Pancreas (tissue), 10 donors: Measurements from ENCODE around the gene CAPN12. TPM values are rescaled to one million over a fixed set of nuclear protein-coding genes. Genes with fewer than 3 reads are reported as not detected.

Source experiments
- ATAC-seq, 4 donors: fragments of 200-7000 bp; cut with Tn5 transposase; one replicate each; pipeline versions ENCODE4 v1.8.0 to v1.9.1; 2020; ENCODE audit warnings: mild to moderate bottlenecking in 4 of 4, moderate library complexity in 4 of 4
- DNase-seq, 6 donors: peaks; one replicate each; pipeline ENCODE4 v3.0.0-alpha.2; 2020
- FAIRE-seq: peaks from 2 replicates; lab custom pipeline; 2012; peaks lifted over from hg19 to GRCh38; lab: Jason Lieb, UNC
- H3K27ac ChIP-seq, 4 donors: fragments of 200-600 bp; sonication (generic); 1 replicate in 3 of 4; 2 replicates in 1 of 4; pipeline versions ENCODE4 v1.5.0 to v1.8.0; 2020
- H3K27me3 ChIP-seq, 4 donors: fragments of 200-600 bp; one replicate each; pipeline ENCODE4 v1.8.0; 2021
- H3K36me3 ChIP-seq, 3 donors: fragments of 200-600 bp; sonication (generic) in 1 of 3; one replicate each; pipeline versions ENCODE4 v1.5.0 to v1.8.0; 2020 to 2021
- H3K4me1 ChIP-seq, 3 donors: fragments of 200-600 bp; one replicate each; pipeline ENCODE4 v1.8.0; 2021
- H3K4me3 ChIP-seq, 4 donors: fragments of 200-600 bp; sonication (generic) in 2 of 4; one replicate each; pipeline versions ENCODE4 v1.5.0 to v1.8.0; 2020 to 2021
- H3K9me3 ChIP-seq, 4 donors: fragments of 200-600 bp; one replicate each; pipeline ENCODE4 v1.8.0; 2021
- WGBS, 2 donors: extraction: QIAGEN DNeasy Blood & Tissue Kit; methylation state at CpG; one replicate each; pipeline ENCODE4 v1.1.7; 2013; 5-methylcytosine and 5-hydroxymethylcytosine counted together
- intact Hi-C, 3 donors: fragments of 100-400 bp; cut with DNase I; formaldehyde crosslinking; loops; one replicate each; pipeline versions ENCODE4 v1.11.1 to v1.14.2; 2022
- polyA plus RNA-seq, 2 donors: library from polyadenylated mRNA; stranded (reverse); fragments of 200-250 nt; gene quantifications; one replicate each; pipeline ENCODE4 v1.2.3, GENCODE V29; 2013
- total RNA-seq, 6 donors: library from RNA; stranded (reverse); fragmentation: NEBNext Ultra II Directional in 4 of 6; extraction: Animal tissue kit (Norgen Biotek cat#: 25700) in 4 of 6; gene quantifications; one replicate each; pipeline versions ENCODE4 v1.2.1 to v1.2.4, GENCODE V29; 2021 to 2023
- TF ChIP-seq, protein P1 (sequence below), 4 donors: fragments of 200-600 bp; sonication (generic) in 3 of 4; IDR thresholded peaks; one replicate each; pipeline versions ENCODE4 v1.5.0 to v1.8.0; 2021; ENCODE audit warnings: antibody characterized with exemption in 4 of 4
- donor health status: healthy with polysubstance abuse.
- donor health status: DM: no; HTN: no; CAD: no; lungs with moderate emphysema.
- donor health status: DM: no; HTN: no; CAD: no.
- donor health status: control.
- donor health status: control.
- donor health status: Bipolar disorder and iron deficiency.
- donor health status: DM: yes; HTN: yes; CAD: no.
- donor health status: DM: no; HTN: no; CAD: no.
- donor health status: DM: no; HTN: no; CAD: no.
- donor health status: DM: yes; HTN: yes; CAD: no.

Gene CAPN12
- total and polyA plus RNA-seq, 8 donors, result 2.3 to 46.3 (median 8.0) TPM

DNA sequence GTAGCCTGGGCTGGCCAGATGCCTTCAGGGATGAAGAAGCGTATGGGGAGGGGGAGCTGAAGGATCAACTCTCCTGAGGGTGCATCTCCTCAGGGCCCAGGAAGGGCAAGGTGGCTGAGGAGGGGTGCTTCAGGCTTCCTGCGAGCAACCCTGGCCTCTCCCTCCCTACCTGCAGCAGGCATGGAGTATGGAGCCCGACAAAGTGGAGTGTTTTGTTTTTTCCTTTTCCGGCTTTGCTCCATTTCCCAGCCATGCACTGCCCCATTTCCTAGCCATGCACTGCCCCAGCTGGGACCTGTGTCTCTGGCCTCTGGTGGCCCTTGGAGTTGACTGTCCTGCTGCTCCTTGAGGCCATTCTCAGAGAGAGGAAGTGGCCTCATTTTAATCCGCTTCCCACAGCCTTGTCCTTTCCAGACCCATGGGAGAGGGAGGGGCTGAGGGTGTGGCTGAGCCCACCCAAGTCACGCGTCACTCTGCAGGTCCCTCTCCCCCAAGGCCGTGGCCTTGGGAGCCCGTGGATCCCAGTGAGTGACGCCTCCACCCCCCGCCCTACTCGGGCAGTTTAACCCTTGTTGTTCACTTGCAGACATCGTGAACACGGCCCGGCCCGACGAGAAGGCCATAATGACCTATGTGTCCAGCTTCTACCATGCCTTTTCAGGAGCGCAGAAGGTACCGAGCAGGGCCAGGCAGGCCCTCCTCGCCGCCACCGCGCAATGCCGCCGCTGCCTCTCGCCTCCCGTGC lies 34.4 kb downstream of the CAPN12 start:
- TF ChIP-seq, protein P1, sequence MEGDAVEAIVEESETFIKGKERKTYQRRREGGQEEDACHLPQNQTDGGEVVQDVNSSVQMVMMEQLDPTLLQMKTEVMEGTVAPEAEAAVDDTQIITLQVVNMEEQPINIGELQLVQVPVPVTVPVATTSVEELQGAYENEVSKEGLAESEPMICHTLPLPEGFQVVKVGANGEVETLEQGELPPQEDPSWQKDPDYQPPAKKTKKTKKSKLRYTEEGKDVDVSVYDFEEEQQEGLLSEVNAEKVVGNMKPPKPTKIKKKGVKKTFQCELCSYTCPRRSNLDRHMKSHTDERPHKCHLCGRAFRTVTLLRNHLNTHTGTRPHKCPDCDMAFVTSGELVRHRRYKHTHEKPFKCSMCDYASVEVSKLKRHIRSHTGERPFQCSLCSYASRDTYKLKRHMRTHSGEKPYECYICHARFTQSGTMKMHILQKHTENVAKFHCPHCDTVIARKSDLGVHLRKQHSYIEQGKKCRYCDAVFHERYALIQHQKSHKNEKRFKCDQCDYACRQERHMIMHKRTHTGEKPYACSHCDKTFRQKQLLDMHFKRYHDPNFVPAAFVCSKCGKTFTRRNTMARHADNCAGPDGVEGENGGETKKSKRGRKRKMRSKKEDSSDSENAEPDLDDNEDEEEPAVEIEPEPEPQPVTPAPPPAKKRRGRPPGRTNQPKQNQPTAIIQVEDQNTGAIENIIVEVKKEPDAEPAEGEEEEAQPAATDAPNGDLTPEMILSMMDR (IDR thresholded peaks at IDR 0.05), result no peak
- ATAC-seq (no peak), DNase-seq (no peak), FAIRE-seq (no peak)
- H3K27ac ChIP-seq, result peak overlapping the region in 2 of 4 donors; percentile 16 to 33
- 74 to 76% methylated on average over 27 of the region's 27 CpGs for WGBS, 2 donors
- H3K4me3 ChIP-seq, result no peak overlapping the region
- H3K36me3 ChIP-seq, result peaks cover 14 to 59% (median 45%) of the 10 kb centered on the region in 3 donors
- no peaks in the 10 kb centered on the region for H3K9me3 ChIP-seq
- H3K4me1 ChIP-seq, result peaks cover 18 to 36% (median 26%) of the 10 kb centered on the region in 3 donors
- intact Hi-C loops, result loop anchor here in 1 of 3 donors (10.0 kb wide), 1 partner anchor 45 kb away; no protein-coding TSS in a partner anchor
- H3K27me3 ChIP-seq, result no peaks in the 10 kb centered on the region

DNA sequence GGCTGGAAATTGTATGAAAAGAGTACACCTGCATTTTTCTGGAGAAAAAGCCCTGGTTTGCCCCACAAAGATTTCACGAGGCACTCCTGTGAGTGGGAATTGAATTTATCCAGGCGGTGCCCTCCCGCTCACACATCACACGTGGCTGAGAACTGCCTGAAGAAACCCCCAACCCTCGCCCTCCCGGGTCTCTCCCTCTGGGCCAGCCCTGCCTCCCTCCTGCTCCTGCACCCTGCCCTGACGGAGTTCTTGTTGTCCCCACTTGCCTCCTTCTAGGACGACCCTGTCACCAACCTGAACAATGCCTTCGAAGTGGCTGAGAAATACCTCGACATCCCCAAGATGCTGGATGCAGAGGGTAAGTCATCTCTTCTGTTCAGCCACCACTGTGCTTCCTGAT lies 35.2 kb downstream of the CAPN12 start:
- no peak for DNase-seq
- no peak for FAIRE-seq
- no peak for ATAC-seq
- TF ChIP-seq, protein P1 (IDR thresholded peaks at IDR 0.05), result no peak
- Histone ChIP-seq H3K4me3 (no peak overlapping the region), H3K36me3 (peaks cover 14 to 66% (median 51%) of the 10 kb centered on the region in 3 donors), H3K27me3 (no peaks in the 10 kb centered on the region), H3K9me3 (no peaks in the 10 kb centered on the region), H3K4me1 (peaks cover 13 to 29% (median 19%) of the 10 kb centered on the region in 3 donors), H3K27ac (peak overlapping the region in 1 of 4 donors; percentile 28)
- intact Hi-C loops, result no loop called here
- WGBS, 2 donors, result 91 to 92% methylated on average over 10 of the region's 10 CpGs

DNA sequence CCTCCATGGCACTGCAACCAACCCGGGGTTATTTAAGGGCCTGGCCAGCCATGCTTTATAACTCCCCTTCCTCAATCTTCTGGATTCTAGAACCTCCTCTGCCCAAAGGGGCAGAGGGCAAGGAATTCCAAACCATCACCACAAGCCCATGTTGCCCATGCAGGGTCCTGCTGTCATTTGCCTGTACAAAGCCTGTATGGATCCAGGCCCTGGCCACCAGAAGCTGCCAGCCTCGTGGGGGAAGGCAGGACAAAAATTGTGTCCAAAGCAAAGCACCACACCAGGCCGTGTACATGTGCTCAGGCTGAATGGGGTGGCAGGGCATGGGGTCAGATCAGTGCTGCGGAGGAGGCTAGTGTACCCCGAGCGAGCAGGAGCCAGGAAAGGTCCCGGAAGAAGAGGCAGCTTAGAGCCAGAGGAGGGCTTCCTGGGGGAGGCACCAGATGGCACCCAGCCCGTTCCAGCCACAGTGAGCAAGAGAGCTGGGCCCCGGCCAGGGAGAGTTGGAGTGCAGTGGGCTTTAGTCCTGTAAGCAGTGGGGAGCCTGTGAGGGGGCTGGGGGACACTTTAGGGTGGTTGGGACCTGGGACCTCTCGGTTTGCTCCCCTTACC lies 35.8 kb downstream of the CAPN12 start:
- TF ChIP-seq, protein P1 (IDR thresholded peaks at IDR 0.05), result no peak
- WGBS, 2 donors, result 89 to 96% methylated on average over 10 of the region's 10 CpGs
- H3K36me3 ChIP-seq, result peaks cover 14 to 72% (median 51%) of the 10 kb centered on the region in 3 donors
- H3K27ac ChIP-seq, result peak overlapping the region in 3 of 4 donors; percentile 13 to 55 (median 28)
- no peaks in the 10 kb centered on the region for H3K9me3 ChIP-seq
- H3K4me3 ChIP-seq, result no peak overlapping the region
- intact Hi-C loops, result no loop called here
- peaks cover 11 to 23% (median 13%) of the 10 kb centered on the region in 3 donors for H3K4me1 ChIP-seq
- H3K27me3 ChIP-seq, result no peaks in the 10 kb centered on the region
- no peak for FAIRE-seq
- no peak for ATAC-seq
- no peak for DNase-seq

DNA sequence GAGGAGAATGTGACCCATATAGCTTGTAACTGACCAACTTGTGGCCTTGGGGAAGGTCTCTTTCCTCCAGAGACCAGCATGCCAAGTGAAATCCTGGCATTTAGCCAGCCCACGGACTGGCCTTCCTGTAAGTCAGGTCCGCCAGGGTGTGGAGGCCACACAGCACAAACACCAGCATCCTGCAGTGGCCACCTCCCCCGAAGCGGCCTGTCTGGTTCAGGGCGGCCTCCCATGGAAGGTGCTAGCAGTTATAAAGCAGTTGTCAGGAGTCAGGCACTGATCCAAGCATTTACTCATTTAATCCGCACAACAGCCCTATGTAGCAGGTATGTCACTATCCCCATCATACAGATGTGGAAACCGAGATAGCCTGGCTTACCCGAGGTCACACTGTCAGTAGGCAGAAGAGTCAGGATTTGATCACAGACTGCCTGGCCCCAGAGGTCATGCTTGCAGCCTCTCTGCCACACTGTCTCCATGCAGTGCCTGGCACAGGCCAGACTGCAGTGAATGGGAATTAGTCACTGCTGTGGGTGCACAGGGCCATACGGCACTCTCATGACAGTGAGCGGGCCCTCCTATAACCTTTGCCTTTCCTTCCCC lies 36.7 kb downstream of the CAPN12 start:
- FAIRE-seq (no peak), ATAC-seq (peak; percentile 31 to 76 (median 62)), DNase-seq (peak in 5 of 6 donors; percentile 63 to 77 (median 71))
- H3K4me3 ChIP-seq, result no peak overlapping the region
- TF ChIP-seq, protein P1 (IDR thresholded peaks at IDR 0.05), result no peak
- H3K4me1 ChIP-seq, result peaks cover 2 to 16% (median 4%) of the 10 kb centered on the region in 3 donors
- intact Hi-C loops, result no loop called here
- H3K27me3 ChIP-seq, result no peaks in the 10 kb centered on the region
- 55 to 56% methylated on average over 10 of the region's 10 CpGs for WGBS, 2 donors
- peak overlapping the region; percentile 13 to 60 (median 46) for H3K27ac ChIP-seq
- H3K36me3 ChIP-seq, result peaks cover 14 to 80% (median 51%) of the 10 kb centered on the region in 3 donors
- no peaks in the 10 kb centered on the region for H3K9me3 ChIP-seq
